RPMI8226 (cell line): ENCODE measurements around the gene CCNYL1.
"Not testable (repeated sequence)": the region's sequence is repeated elsewhere in the genome, so short reads cannot be mapped to it uniquely, and the experiment has no call there.

ENCODE experiments used
- DNase-seq: peaks from one replicate; pipeline ENCODE4 v3.0.0-alpha.2; 2015

Gene CCNYL1

DNA sequence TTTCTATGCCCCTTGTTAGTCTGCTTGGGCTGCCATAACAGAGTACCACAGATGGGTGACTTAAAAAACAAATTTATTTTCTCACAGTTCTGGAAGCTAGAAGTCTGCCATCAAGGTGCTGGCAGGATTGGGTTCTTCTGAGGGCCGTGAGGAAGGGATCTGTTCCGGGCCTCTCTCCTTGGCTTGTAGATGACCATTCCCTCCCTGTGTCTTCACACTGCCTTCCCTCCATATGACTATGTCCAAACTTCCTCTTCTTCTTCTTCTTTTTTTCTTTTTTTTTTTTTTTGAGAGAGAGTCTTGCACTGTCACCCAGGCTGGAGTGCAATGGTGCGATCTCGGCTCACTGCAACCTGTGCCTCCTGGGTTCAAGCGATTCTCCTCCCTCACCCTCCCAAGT is 13.1 kb upstream of the CCNYL1 start:
- DNase-seq: no peak

DNA sequence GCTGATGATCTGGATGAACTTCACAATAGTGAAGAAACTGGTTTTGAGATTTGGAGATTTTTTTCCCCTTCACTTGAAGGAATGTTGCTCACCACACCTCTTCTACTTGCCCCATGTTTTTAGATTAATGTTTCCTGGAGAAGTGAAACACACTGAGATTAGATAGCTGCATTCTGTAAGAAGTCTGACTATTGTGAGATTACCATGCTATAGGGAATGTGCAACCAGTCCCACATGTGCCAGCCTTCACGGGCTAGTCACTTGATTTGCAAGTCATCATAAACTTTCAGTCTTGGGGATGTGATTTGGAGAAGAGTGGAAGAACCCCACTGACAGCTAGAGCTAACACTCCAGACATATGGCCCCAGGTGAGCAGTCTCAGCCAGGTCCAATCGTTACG is 7.4 kb upstream of the CCNYL1 start:
- DNase-seq: no peak

DNA sequence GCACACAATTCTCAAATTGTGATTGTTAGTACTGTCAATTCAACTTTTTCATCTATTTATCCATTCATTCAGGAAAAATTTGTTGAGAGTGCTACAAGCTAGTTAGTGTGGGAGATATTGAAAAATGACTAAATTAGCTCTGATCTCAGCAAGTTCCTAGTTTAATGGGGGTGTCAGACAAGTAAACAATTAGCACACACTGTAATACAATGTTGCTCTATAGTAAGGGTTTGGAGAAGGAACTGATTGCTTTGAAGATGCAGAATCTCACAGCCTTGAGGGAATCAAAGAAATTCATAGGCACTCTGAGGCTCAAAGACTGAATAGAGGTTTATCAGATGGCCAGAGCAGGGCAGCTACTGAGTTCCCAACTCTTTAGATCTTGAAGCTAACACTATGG is 6.8 kb upstream of the CCNYL1 start:
- no peak for DNase-seq

DNA sequence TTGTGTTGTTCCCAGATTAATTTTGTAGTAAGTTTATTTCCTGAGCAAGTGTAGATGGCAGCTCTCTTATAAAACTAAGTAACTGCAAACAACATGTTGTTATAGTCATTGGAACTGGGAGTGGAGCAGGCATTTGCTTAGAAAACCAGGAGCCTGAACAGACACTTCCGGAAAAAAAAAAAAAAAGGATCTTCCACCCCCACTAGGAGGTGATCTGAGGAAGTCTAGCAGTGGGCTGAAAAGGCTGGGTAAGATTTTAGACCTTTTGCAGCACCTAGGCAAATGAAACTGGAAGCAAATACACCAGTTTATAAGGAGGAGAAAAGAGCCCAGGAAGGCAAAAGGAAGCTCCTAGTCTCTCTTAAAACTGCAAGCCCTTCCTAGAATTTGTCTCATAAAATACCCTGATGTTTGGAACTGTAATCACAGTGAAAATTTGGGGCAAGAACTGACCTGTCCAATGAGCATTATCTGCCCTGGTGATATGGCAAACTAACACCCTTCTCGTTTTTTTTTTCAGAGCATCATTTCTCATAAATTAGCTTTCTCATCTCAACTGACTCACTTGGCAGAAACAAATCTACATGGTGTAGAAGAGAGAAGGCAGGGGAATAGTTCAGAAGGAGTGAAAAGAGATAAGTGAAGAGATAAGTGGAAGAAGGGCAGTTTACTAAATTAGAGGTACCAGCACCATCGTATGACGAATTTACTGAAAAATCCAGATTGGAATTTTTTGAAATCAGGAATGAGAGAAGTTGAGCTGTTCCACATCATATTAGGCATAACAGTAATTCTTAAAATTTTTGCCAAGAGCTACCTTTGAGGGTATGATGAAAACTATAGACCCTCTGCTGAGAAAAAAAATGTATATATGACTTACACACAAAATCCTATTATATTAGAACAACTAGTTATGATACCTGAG is 4.2 kb upstream of the CCNYL1 start:
- peak; percentile 14 for DNase-seq

DNA sequence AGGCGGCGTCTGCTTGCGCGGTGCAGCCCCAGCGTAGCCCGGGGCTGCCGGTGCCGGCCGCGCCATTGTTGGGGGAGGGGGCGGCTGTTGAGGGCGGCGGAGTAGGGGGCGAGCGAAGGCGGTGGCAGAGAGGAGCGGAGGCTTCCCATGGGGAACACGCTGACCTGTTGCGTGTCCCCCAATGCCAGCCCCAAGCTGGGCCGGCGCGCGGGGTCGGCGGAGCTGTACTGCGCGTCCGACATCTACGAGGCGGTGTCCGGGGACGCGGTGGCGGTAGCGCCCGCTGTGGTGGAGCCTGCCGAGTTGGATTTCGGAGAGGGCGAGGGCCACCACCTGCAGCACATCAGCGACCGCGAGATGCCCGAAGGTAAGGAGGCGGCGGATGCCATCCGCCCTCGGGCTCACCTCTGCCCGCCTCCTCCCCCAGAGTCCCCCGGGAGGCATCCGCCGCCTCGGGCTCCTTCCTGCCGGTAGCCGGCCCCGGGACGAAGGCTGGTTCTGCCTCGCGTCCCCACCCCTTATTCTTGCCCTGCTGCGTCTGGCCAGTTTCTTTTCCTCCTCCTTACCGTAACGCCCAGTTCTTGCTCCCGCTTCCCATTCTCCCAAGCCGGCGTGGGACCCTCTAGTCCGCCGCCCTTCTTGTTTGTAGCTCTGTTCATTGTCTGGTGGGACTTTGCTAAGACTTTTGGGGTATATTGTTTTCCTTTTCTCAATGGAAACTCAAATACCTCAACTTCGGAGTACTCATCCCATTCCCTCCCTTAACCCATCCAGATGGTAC is 500 bp downstream of the CCNYL1 start:
- DNase-seq: peak; percentile 62

DNA sequence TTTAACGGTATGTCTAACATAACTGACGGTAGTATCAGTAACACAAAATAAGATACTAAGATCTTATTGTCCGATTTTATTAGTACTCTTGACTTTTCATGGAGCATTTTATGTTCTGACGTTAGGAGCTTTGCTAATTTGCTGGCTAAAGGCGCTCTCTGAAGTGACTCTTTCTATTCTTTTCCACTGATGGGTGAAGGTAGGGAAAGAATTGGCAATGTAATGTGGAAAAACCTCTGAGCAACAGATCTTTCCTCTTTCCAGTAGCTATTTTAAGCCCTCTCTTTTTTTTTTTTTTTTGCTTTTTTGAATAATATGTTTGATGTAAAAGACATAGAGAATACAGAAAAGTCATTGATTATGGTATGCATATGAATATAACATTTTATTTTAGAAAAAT is 4.6 kb downstream of the CCNYL1 start:
- no peak for DNase-seq

DNA sequence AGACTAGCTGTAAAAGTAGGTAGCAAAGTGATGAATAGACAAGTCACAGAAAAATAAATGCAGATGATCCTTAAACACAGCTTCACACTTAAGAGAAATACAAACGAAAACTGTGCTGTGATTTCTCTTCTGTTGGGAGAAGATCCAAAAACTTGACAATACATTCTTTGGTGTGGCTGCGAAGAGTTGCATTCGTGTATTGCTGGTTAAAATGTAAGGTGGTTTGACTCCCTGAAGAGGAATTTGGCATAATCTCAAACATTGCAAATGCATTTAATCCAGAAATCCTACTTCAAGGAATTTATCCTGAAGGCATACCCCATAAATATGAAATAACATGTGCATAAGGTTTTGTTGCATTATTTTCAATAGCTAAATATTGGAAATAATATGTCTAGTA is 7.1 kb downstream of the CCNYL1 start:
- DNase-seq: no peak

DNA sequence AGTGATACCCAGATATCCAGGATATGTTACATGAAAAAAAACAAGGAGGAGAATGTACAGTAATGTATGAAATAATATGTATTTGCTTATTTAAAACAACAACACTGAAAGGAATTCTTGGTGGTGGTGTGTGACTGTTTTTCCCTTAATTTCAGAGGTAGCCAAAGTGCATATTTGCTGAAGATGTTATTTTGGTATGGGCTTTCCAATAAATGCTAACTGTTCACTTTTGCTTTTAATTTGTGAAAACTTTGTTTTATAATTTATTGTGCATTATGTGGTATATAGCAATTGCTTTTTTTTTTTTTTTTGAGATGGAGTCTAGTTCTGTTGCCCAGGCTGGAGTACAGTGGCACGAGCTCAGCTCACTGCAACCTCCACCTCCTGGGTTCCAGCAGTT is 7.6 kb downstream of the CCNYL1 start:
- DNase-seq: no peak

DNA sequence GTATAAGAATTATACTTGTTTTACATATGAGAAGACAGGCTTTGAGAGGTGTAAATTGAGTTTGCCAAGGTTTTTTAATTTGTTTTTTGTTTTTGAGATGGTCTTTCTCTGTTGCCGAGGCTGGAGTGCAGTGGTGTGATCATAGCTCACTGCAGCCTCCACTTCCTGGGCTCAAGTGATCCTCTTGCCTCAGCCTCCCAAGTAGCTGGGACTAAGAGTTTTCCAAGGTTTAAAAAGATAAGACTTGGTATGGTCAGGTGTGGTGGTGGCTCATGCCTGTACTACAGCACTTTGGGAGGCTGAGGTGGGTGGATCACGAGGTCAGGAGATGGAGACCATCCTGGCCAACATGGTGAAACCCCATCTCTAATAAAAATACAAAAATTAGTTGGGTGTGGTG is 8.2 kb downstream of the CCNYL1 start:
- not testable (repeated sequence) for DNase-seq

DNA sequence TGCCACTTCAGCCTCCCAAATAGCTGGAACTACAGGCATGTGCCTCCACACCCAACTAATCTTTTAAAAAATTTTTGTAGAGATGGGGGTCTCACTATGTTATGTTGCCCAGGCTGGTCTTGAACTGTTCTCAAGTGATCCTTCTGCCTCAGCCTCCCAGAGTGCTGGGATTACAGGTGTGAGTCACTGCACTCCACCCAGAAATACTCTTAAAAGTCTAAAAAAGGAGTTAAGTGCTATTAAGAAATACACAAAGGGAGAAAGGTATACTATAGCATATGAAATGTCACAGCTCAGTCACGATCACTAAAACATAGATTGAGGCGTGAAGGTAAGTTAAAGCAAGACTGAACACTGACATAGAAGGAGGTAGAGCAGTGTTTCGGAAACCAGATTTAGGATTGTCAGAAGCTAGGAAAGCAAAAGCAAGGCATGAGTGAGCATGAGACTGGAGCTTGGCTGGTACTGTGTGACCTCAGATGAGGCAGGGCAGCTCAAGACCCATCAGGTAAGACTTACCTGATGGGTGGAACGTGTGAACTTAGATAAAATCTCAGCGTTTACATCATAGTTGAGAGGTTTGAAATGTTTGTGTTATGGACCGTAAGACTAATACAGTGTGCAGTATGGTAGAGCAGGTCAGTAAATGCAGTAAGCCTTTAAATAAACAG is 9.2 kb downstream of the CCNYL1 start:
- no peak for DNase-seq

DNA sequence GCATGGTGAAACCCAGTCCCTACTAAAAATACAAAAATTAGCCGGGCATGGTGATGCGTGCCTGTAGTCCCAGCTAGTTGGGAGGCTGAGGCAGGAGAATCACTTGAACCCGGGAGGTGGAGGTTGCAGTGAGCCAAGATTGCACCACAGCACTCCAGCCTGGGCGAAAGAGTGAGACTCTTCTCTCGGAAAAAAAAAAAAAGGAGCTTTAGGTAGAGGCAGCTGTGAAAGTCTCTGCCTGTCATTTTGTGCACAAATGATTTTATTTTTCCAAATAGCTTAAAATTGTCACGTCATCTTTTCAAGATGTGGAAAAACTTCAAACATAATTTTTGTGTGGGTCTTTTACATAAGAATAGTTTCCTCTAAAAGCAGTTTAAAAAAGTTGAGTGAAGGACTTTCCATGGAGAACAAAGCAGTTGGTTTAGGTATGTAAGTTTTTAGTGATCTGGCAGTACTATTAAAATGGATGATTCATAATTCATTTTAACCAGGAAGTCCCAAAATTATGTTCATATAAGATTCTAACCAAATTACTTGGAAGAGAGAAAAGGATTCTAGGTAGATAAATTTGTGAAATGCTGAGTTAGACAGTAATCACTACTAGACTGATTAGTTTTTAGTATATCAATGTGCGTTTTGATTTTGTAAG is 11.5 kb downstream of the CCNYL1 start:
- DNase-seq: no peak

DNA sequence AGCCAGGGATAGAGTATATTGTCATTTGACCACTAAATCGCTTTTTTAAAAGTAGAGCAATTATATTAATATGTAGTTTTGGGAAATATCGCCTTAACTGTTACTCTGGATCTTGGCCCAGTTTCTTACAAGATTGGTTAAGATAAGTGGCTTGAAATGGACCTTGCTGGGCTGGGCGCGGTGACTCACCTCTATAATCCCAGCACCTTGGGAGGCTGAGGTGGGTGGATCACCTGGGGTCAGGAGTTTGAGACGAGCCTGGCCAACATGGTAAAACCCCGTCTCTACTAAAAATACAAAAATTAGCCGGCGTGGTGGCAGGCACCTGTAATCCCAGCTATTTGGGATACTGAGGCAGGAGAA is 12.0 kb downstream of the CCNYL1 start:
- not testable (repeated sequence) for DNase-seq

DNA sequence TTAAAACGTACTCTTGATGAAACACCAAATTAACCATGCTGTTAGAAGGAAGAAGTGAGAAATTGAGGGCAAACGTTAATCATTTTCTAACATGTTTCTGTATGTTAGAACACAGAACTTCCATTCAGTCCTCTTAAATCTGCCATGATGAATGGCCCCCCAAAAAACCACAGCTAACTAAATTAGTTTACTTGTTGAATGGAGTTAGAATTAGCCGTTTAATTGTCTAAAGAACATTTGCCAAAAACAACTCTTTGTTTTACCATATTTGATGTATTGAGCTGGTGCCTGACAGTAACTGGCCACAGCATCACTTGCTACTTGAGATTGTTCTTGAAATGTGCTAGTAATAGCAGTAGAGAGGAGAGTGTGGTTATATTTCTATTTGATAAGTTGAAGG is 12.7 kb downstream of the CCNYL1 start:
- DNase-seq: no peak

DNA sequence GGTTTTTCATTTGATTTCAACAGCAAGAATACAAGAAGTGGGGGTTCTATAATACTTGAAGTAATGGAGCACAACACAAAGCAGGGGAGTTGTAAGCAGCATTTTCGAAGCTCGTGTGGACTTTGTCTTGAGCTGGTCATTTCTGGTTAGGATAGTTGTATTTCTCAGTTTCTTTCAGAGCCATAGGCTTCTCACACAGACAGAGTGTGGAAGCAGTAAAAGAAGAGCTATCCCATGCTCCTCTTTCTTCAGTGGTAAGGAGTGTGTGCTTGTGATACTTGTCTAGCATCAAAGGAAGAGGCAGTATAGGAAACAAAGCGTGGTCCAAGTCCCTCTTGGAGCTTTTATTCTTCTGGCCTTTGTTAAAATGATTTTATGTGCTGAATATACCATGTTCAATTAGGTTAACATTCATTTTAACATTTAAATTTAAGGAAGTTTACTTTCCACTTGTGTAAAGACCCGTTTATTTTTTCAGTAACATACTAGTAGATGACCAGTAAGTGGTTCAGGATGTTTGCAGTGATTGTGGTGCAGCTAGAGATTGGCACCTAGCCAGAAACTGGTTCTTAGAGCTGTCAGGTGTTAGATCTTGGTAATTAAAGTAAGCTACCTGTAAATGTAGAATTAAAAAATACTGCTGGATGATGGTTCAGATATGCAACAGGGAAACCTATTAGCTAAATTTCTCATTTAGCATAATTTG is 14.6 kb downstream of the CCNYL1 start:
- peak; percentile 41 for DNase-seq

DNA sequence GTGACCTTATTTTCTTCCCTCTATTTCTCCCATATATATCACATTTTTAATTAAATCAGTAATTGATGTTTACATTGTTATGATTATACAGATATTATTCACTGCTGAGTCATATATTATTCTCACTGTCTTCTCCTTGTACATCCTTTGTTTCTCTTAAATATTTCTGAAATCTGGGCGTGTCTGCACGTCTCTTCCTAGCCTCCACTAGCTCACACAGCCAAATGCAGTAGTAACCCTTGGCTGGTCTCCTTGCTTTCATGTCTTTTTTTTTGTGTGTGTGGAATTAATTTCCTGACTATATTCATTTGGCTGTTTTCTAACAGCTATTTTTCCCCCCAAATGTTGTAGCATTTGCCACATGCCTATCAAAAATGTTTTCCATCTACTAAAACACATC is 15.8 kb downstream of the CCNYL1 start:
- DNase-seq: no peak

DNA sequence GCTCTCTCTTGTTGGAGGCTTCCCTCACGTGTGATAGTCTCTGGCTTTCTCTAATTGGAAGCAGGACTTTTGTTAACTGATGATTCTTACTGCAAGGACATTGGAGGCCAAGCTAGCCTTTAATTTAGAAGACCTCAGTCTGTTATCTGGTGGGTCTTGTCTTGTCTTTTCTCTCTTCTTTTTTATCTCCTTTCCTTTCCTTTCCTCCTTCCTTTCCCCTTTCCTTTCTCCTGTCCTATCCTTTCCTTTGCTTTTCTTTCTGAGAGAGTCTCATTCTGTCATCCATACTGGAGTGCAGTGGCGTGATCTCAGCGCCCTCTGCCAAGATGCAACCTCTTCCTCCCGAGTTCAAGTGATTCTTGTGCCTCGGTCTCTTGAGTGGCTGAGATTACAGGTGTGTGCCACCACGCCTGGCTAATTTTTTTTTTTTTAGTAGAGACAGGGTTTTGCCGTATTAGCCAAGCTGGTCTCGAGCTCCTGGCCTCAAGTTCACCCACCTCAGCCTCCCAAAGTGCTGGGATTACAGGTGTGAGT is 18.1 kb downstream of the CCNYL1 start:
- DNase-seq: no peak

DNA sequence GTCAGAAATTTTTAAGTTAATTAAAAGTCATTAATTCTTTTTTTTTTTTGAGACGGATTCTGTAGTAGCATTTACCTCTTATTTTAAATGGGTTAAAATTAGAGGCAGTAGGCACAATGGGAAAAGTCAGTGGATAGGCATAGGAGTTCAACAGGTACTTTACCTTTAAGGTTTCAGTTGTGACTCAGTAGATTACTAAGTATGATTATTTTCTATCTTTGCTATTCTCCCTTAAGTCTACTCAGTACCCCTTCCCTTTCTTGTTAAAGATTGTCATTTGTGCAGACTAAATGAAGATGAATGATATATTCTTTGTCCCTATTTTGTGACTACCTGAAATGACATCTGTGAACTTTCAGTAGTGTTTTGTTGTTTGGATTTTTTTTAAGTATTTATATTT is 19.7 kb downstream of the CCNYL1 start:
- DNase-seq: no peak

DNA sequence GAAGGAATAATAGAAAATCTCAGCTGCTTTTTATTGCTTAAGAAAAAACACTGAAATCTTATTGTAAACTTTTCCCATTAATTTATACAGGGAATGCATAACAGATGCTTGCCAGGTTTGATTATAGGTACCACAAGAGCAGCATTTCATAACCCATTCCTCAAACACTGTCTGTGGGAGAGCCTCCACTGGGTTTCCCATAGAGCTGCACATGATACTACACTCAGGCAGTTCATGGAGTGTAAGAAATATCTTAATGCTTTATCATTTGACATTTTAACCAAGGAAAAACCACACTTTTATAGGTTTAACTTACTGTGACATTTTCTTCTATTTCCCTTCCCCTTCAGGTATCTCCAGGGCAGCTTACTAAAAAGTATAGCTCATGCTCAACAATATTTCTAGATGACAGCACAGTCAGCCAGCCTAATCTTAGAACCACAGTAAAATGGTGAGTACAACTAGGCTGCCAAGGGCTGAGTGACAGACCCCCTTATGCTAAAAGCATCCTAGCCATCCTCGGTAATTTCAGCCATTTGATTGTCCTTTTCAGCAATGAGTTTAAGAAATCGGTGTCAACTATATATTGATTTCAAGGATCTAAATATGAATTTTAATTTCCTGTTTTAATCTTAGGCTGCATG is 22.3 kb downstream of the CCNYL1 start:
- no peak for DNase-seq

DNA sequence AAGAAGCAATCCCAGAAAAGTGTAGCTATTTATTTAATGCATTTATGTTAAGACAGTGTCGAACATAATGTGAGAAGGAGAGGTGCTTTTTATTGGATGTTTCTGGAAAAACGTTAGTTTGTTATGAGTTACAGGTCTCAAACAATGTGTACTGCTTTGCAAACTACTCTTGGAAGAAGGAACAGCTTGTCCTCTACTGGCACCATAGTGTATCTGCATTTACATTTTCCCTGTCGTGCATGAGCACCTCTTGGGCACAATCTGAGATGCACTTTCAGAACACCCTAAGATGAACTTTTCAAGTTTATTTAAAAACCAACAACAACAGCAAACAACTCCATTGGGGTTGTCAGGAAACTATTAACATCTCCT is 22.8 kb downstream of the CCNYL1 start:
- peak; percentile 18 for DNase-seq

DNA sequence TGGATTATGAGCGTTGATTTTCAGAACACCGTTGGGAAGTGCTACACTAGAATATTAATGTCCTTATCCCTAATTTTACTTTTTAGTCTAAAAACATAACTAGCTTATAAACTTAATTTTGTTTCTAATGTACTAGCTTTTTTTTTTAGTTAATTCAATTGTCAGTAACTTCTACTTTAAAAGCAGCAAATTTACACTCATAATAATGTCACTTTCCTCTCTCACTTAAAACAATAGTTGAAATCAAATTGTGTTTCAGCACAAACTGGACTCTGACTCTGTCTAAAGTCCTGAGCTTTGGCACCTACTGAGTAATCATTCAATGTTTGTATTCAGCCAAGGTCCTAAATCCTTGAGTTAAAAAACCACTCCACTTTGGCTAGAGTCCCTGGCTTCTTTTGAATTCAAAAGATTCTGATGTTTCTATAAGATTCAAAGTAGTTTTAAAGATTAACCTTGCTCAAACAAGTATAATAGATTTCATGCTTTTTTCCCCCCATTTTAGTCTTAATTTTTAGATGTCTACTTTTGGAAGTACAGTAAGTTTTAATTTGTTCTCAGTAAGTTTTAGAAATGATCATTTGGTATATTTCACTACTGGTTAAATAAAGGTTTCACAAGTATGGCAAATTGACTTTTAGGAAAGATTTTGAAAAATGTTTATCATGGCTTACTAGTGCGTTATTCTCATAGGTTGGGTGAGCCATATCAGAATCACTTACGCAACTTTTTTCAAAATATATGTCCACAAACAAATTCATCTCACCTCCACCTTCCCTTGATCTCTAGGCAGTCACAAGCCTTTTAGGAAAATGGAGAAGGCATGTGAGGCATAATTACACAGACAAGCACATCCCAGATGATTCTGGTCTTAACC is 23.4 kb downstream of the CCNYL1 start:
- DNase-seq: no peak

DNA sequence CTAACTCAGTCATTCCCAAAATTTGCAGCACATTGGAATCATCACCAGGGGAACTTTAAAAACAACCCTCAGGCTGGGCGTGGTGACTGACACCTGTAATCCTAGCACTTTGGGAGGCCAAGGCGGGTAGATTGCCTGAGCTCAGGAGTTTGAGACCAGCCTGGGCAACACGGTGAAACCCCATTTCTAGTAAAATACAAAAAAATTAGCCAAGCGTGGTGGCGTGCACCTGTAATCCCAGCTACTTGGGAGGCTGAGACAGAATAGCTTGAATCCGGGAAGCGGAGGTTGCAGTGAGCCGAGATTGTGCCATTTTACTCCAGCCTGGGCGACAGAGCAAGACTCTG is 24.0 kb downstream of the CCNYL1 start:
- DNase-seq: not testable (repeated sequence)
